Vagina (tissue), 2 donors: ENCODE measurements around the gene LASP1NB.

Source experiments
- DNase-seq, 2 donors: peaks; one replicate each; pipeline ENCODE4 v3.0.0-alpha.2; 2017; ENCODE audit errors: extremely low spot score in 2 of 2
- H3K27ac ChIP-seq: fragments of 200-600 bp; sonication (generic); one replicate; pipeline ENCODE4 v1.5.1; 2019
- H3K27me3 ChIP-seq: fragments of 200-600 bp; sonication (generic); one replicate; pipeline ENCODE4 v1.5.1; 2019
- H3K36me3 ChIP-seq, 2 donors: fragments of 200-600 bp; sonication (generic); one replicate each; pipeline ENCODE4 v1.5.1; 2017 to 2019
- H3K4me1 ChIP-seq: fragments of 200-600 bp; sonication (generic); one replicate; pipeline ENCODE4 v1.5.1; 2019
- H3K4me3 ChIP-seq, 2 donors: fragments of 200-600 bp; sonication (generic); 1 replicate in 1 of 2; 2 replicates in 1 of 2; pipeline ENCODE4 v1.5.1; 2016 to 2019
- H3K9me3 ChIP-seq: fragments of 200-600 bp; sonication (generic); one replicate; pipeline ENCODE4 v1.5.1; 2019
- CTCF ChIP-seq, 3 experiments: fragments of 450-650 bp in 2 of 3; fragments of 200-600 bp in 1 of 3; sonication (generic) in 1 of 3; IDR thresholded peaks; one replicate each; pipeline ENCODE4 v1.5.1; 2017 to 2019; ENCODE audit warnings: antibody characterized with exemption in 3 of 3, mild to moderate bottlenecking in 2 of 3, moderate library complexity in 2 of 3
- POLR2A ChIP-seq, 2 donors: fragments of 450-650 bp; IDR thresholded peaks; one replicate each; pipeline ENCODE4 v1.6.1; 2017; ENCODE audit warnings: antibody characterized with exemption in 2 of 2, mild to moderate bottlenecking in 2 of 2, moderate library complexity in 2 of 2
- POLR2AphosphoS5 ChIP-seq, 2 donors: sonication (generic); formaldehyde crosslinking; IDR thresholded peaks; one replicate each; pipeline ENCODE4 v1.9.0; 2017; ENCODE audit warnings: antibody characterized with exemption in 2 of 2, mild to moderate bottlenecking in 2 of 2, low read depth in 1 of 2; ENCODE audit not compliant: insufficient read depth in 1 of 2
- intact Hi-C: fragments of 100-400 bp; cut with DNase I; formaldehyde crosslinking; loops from one replicate; pipeline ENCODE4 v1.15.1; 2023

LASP1NB gene

GRCh38 chr17:38925263-38925995 is at the start of gene LASP1NB:
Gene LASP1NB (plus strand): TSS chr17:38925614.
- Histone ChIP-seq H3K9me3 (no peaks in the 10 kb centered on the region), H3K27me3 (no peaks in the 10 kb centered on the region), H3K36me3 (peaks cover 0 to under 1% of the 10 kb centered on the region in 2 donors), H3K27ac (peak within 1 kb of the TSS; percentile 75), H3K4me3 (peak within 1 kb of the TSS in 1 of 2 donors; percentile 20), H3K4me1 (peaks cover 24% of the 10 kb centered on the region)
- TF ChIP-seq POLR2AphosphoS5 (IDR thresholded peaks at IDR 0.05; ENCODE audit: insufficient read depth in 1 of 2, low read depth in 1 of 2) (peak in 1 of 2 donors; percentile 14), CTCF (IDR thresholded peaks at IDR 0.05) (no peak), POLR2A (IDR thresholded peaks at IDR 0.05) (no peak)
- intact Hi-C loops = loop anchor here (10.0 kb wide), 1 partner anchor 51 kb away; the partner anchor contains the start of gene LASP1
- DNase-seq = no peak

- Histone ChIP-seq H3K27me3 (no peaks in the 10 kb centered on the region), H3K27ac (peak overlapping the region; percentile 31), H3K9me3 (no peaks in the 10 kb centered on the region), H3K36me3 (peaks cover 0 to 8% of the 10 kb centered on the region in 2 donors), H3K4me3 (no peak overlapping the region), H3K4me1 (peaks cover 98% of the 10 kb centered on the region)
- no peak for DNase-seq
- intact Hi-C loops = loop anchor here (10.0 kb wide), 1 partner anchor 48 kb away; the partner anchor contains the start of gene LASP1NB
- TF ChIP-seq POLR2AphosphoS5 (IDR thresholded peaks at IDR 0.05; ENCODE audit: insufficient read depth in 1 of 2, low read depth in 1 of 2) (no peak), CTCF (IDR thresholded peaks at IDR 0.05) (no peak), POLR2A (IDR thresholded peaks at IDR 0.05) (no peak)
Observed at GRCh38 chr17:38877130-38877851, 48.1 kb upstream of the LASP1NB start.

- TF ChIP-seq CTCF (IDR thresholded peaks at IDR 0.05) (no peak), POLR2AphosphoS5 (IDR thresholded peaks at IDR 0.05; ENCODE audit: insufficient read depth in 1 of 2, low read depth in 1 of 2) (no peak), POLR2A (IDR thresholded peaks at IDR 0.05) (no peak)
- Histone ChIP-seq H3K36me3 (peaks cover 0 to 8% of the 10 kb centered on the region in 2 donors), H3K27ac (peak overlapping the region; percentile 67), H3K4me1 (peaks cover 97% of the 10 kb centered on the region), H3K27me3 (no peaks in the 10 kb centered on the region), H3K4me3 (peak overlapping the region in 1 of 2 donors; percentile 22), H3K9me3 (no peaks in the 10 kb centered on the region)
- no peak for DNase-seq
- intact Hi-C loops = loop anchor here (10.0 kb wide), 1 partner anchor 45 kb away; the partner anchor contains the start of gene LASP1NB
Observed at GRCh38 chr17:38879878-38880665, 45.3 kb upstream of the LASP1NB start.

- Histone ChIP-seq H3K36me3 (peaks cover 0 to 8% of the 10 kb centered on the region in 2 donors), H3K27ac (peak overlapping the region; percentile 67), H3K9me3 (no peaks in the 10 kb centered on the region), H3K4me3 (no peak overlapping the region), H3K27me3 (no peaks in the 10 kb centered on the region), H3K4me1 (peaks cover 99% of the 10 kb centered on the region)
- no peak for TF ChIP-seq POLR2AphosphoS5 (IDR thresholded peaks at IDR 0.05; ENCODE audit: insufficient read depth in 1 of 2, low read depth in 1 of 2)
- no peak for TF ChIP-seq POLR2A (IDR thresholded peaks at IDR 0.05)
- intact Hi-C loops = no loop called here
- no peak for DNase-seq
Observed at GRCh38 chr17:38881600-38882191, 43.7 kb upstream of the LASP1NB start.

- Histone ChIP-seq H3K27me3 (no peaks in the 10 kb centered on the region), H3K9me3 (no peaks in the 10 kb centered on the region), H3K4me3 (no peak overlapping the region), H3K36me3 (peaks cover 0 to 17% of the 10 kb centered on the region in 2 donors), H3K4me1 (peaks cover 88% of the 10 kb centered on the region), H3K27ac (peak overlapping the region; percentile 67)
- intact Hi-C loops = no loop called here
- TF ChIP-seq POLR2A (IDR thresholded peaks at IDR 0.05) (no peak), POLR2AphosphoS5 (IDR thresholded peaks at IDR 0.05; ENCODE audit: insufficient read depth in 1 of 2, low read depth in 1 of 2) (no peak), CTCF (IDR thresholded peaks at IDR 0.05) (no peak)
- DNase-seq = no peak
Observed at GRCh38 chr17:38882870-38883269, 42.5 kb upstream of the LASP1NB start.
